HG03045 (cell line): Measurements from ENCODE around the gene LRRC45.

Experiments
- ATAC-seq: cut with Tn5 transposase; IDR thresholded peaks from one replicate; pipeline ENCODE4 v1.9.1; 2021; ENCODE audit warnings: mild to moderate bottlenecking, moderate library complexity; ENCODE audit not compliant: unreplicated experiment

The LRRC45 gene

GRCh38 chr17:82050152-82050760 is 27.2 kb downstream of the LRRC45 start:
- no peak for ATAC-seq

- no peak for ATAC-seq
These were observed 27.9 kb downstream of the LRRC45 start for GRCh38 chr17:82050761-82051641.

DNA sequence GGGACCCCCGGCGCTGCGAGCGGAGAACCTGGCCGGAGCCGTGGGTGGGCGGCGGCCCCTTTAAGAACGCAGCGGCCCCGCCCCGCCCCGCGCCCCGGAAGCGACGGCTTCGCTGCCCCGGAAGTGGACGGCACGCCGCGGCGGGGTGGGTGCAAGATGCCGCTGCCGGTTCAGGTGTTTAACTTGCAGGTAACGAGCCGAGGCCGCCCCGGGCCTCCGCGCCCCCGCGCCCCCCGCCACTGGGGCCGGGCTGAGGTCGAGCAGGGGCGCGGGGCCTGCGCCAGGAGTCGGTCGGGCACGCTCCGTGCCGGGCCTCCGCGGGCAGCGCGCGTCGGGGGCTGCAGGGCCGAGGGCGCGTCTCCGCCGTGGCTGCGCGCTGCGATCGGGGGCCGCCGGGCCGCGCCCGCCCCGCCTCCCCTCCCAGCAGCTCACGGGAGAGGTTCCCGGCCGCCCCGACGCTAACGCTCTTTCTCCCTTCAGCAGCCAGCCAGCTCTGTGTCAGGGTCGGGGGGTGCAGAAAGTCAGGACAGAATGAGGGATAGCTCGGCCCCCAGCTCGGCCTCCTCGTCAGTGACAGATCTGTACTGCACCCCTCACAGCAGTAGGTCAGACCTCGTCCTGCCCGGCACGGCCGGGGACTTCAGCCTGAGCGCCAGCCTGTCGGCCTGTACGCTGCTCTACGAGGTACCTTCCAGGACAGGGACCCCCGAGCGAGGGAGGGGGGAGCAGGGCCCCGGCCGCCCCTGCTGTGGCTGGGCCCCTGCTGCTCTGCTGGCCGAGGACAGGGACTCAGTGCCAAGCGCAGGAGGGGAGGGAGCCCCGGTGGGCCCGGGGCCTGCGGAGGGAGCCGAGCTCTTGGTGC is 28.9 kb downstream of the LRRC45 start, which contains the start of the genes GPS1 and RFNG:
GPS1 (plus strand) TSS at position 123 of the 862 bp plus-strand sequence; CDS start at position 157, 34 bp downstream.
RFNG (minus strand) TSS at position 36 of the 862 bp plus-strand sequence. CDS start 45 bp downstream, outside the sequence.
- peak; percentile 56 for ATAC-seq

DNA sequence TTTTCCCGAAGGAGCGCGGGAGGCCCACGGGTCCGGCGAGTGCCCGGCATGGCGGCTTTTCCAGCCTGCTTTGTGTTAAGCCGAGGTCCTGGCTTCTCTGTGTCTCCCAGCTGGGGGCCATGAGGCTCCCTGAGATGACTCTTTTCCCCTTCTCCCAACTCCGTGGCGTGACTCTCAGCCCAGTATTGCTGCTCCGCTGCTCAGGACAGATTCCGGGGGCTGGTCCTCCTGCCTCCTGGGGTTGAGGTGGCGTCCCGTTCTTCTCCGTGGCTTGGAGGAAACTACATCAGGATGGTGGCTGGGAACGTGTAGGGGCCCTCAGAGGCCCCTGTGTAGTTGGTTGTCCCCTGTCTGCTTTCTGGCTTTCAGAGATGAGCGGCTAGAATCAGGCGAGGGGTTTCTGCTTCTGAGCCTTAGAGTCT is 29.5 kb downstream of the LRRC45 start:
- ATAC-seq: no peak

GRCh38 chr17:82053130-82053529 is 30.0 kb downstream of the LRRC45 start:
- no peak for ATAC-seq

GRCh38 chr17:82053556-82054263 is 30.6 kb downstream of the LRRC45 start:
- no peak for ATAC-seq

GRCh38 chr17:82054351-82055022 is 31.4 kb downstream of the LRRC45 start:
- no peak for ATAC-seq

DNA sequence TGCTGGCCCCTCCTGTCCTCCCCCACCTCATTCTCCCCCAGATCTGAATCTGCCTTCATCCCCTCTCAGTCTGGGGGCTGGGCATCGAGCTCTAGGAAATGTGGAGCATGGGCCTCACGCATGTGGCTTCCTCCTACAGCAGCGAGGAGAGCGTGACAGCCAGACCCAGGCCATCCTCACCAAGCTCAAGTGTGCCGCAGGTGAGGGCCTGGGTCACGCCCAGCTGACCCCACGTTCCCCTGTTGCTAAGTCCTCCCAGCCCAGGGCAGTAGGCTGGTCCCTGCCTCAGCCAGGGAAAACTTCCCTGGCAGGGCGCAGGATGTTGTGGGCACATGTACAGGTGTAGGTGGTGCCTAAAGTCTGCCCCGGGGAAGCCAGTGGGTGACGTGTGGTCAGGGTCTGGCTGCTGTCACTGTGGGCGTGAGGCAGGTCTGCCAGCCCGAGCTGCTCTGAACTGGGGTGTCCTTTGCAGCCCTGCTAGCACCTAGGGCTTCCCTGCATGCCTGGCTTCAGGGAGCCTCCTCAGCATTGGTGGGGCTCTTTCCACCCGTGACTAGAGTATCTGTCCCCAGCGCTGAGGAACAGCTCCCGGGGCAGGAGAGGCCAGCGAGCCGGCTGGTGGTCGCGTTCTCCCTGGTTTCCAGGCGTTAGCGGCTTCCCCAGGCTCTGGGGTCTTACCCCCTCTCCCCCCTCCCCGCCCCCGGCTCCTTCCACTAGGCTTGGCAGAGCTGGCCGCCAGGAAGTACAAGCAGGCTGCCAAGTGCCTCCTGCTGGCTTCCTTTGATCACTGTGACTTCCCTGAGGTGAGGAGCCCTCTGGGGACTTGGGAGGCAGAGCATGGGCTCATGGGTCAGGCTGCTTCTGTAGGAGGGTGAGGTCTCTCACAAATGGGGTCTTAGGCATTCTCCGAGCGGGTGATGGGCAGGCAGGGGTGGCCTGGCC is 32.2 kb downstream of the LRRC45 start:
- no peak for ATAC-seq

GRCh38 chr17:82055965-82056728 is 33.0 kb downstream of the LRRC45 start:
- ATAC-seq: no peak

DNA sequence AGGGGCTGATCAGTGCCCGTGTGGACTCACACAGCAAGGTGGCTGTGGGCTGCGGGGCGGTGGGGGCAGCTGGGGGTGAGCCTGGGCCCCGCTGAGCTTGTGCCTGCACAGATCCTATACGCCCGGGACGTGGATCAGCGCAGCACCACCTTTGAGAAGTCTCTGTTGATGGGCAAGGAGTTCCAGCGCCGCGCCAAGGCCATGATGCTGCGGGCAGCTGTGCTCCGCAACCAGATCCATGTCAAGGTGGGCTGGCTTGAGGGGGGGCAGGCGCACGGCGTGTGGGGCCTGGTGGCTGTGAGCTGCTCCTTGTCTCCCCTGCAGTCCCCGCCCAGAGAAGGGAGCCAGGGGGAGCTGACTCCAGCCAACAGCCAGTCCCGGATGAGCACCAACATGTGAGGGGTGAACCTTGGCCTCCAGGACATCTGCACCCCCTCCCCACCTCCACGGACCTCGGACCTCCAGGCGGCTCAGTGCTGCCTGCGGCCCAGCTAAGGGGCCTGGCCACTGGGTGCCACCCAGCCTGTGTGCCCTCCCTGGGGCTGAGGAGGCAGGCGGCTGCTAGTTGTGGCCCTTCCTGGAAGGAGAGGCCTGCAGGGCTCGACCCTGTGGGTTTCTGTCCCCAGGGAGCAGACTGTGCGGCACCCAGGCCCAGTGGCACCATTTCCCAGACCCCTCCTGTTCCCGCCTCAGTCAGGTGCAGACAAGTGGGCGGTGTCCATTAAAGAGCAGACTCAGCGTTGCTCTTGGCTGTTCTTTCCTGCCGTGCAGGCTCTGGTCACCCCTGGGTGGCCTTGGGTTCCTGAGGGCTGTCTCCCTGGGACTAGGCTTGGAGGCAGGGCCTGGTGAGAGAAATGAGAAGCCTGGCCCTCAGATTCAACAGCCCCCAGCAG is 33.9 kb downstream of the LRRC45 start:
- no peak for ATAC-seq

DNA sequence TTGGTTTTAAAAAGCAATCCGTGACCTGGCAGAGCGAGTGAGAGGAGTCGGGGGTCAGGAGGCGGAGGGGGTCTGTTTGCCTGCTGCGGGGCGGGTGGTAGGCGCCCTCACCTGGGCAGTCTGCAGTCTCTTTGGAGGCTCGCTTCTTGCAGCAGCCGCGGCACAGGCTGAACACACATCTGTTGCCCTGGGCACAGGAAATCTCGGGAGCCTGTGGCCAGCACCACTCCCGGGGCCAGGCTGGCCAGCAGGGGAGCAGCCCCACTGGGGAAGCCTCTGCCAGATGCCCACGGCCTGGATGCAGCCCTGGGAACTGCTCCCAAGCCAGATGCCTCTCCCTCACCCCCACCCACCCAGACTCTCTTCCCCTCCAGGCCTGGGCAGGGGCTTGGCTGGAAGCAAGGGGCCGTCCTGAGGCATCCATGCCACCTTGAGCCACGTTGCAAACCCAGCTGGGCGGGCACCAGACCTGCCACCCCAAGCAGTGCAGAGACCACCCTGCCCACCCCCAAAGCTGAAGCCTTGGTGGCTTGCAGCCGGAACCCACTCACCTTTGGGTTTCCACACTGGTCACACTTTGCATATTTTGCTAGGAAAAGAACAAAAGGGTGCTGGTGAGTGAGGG is 35.2 kb downstream of the LRRC45 start:
- no peak for ATAC-seq

- ATAC-seq: no peak
These were observed 35.7 kb downstream of the LRRC45 start for GRCh38 chr17:82058855-82059249.

GRCh38 chr17:82059272-82060000 is 36.3 kb downstream of the LRRC45 start:
- no peak for ATAC-seq

- no peak for ATAC-seq
These were observed 36.9 kb downstream of the LRRC45 start for GRCh38 chr17:82060001-82060380.

- no peak for ATAC-seq
These were observed 37.5 kb downstream of the LRRC45 start for GRCh38 chr17:82060614-82061013.
